ENCODE measurements around the gene COPE.
A peak's percentile ranks its signal among the peaks of the same experiment; 100 is the strongest.

The COPE gene

GRCh38 chr19:18893587-18894253 lies 25.5 kb downstream of the COPE start:
- DNase-seq = no peak

DNA sequence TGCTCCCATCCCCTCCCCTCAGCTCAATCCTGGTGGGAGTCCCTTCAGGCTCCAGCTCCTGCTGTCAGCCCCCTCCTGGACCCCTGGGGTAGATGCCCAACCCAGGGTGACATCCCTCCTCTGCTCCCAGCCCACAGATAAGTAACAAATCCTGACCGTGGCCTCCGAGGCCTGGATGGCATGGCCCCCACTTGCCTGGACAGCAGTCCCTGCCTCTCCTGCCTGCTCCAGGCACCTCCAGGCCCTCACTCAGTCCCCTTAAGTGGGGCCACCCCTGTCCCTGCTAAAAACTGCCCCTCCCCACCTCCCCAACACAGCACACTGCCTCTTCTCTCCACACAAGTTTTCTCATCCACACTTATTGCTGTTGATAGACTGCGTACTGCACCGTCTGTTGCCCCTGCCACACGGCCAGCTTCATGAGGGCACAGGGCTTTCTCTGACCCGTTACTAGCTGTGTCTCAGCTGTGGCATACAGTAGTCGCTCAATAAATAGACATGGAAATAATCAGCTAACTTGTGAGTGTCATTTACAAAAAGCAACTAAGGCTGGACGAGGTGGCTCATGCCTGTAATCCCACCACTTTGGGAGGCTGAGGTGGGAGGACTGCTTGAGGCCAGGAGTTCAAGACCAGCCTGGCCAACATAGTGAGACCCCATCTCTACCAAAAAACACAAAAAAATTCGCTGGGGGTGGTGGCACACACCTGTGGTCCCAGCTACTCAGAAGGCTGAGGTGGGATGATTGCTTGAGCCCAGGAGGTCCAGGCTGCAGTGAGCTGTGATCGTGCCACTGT lies 29.0 kb downstream of the COPE start:
- no peak for DNase-seq

DNA sequence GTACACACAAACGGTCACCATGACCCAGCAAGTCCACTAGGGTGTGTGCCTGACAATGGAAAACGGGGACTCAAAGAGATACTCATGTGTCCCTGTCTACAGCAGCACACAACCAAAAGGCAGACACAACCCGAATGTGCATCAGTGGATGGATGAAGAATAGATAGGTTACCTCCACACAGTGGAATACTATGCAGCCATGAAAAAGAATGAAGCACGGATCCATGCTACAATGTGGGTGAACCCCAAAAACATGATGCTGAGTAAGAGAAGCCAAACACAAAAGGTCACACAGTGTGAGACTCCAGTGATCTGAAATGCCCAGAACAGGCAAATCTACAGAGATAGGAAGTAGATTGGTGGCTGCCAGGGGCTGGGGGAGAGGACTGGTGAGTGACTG lies 32.2 kb downstream of the COPE start:
- no peak for DNase-seq

- no peak for DNase-seq
Measured at GRCh38 chr19:18883526-18884304, 35.5 kb downstream of the COPE start.

GRCh38 chr19:18881491-18881890 lies 37.7 kb downstream of the COPE start:
- DNase-seq = no peak

GRCh38 chr19:18879579-18880373 lies 39.4 kb downstream of the COPE start:
- DNase-seq = peak in 1 of 2 experiments; percentile 32

- DNase-seq = no peak
Measured at GRCh38 chr19:18878858-18879578, 40.2 kb downstream of the COPE start.

- DNase-seq = no peak
Measured at GRCh38 chr19:18878058-18878797, 41.0 kb downstream of the COPE start.

DNA sequence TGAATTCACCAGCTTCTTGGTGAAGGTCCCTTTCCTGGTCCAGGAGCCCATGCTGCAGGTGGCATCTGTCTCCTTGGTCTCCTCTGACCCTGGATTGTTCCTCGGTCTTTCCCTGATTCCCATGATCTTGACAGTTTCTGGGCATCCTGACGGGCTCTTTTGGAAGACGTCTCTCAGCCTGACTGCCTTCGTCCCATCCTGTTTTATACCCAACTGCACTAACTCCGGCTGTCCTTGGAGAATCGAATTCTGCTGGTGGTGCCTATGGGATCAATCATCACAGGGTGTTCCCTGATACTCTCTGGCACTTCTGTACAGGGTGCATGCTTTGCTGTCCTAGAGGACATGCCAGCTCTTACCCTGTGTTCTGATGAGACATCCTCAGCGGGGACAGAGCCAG lies 42.3 kb downstream of the COPE start:
- DNase-seq = no peak

- DNase-seq = no peak
Measured at GRCh38 chr19:18875726-18876125, 43.5 kb downstream of the COPE start.

GRCh38 chr19:18871543-18871942 lies 47.6 kb downstream of the COPE start:
- no peak for DNase-seq

GRCh38 chr19:18870531-18871172 lies 48.5 kb downstream of the COPE start:
- no peak for DNase-seq

GRCh38 chr19:18869781-18870530 lies 49.2 kb downstream of the COPE start:
- DNase-seq = no peak

GRCh38 chr19:18869023-18869618 lies 50.1 kb downstream of the COPE start:
- DNase-seq = no peak

DNA sequence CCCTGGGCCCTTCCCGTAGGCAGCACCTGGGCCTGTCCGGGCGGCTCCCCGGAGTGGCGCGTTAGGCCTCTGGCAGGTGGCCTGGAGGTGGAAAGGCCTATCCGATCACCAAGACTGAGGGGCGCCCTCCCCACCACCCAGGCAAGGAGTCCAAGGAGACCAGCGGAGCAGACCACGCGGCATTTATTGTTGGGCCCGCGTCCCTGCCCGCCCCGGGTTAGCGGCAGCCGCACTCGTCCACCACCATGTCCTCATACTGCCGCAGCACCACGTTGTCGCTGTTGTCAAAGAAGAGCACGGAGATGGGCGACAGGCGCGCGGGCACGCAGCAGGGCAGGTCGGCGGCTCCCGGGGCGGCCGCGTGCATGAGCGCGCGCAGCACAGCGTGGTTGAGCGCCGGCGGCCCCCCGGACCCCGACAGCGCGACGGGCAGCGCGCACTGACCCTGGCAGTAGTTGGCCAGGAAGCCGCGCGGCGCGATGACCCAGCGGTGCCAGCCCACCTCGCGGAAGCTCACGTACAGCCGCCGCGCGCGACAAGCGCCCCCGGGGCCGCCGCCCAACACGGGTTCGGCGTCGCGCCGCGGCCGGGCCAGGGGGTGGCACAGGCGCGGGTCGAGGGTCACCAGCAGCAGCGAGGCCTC lies 50.7 kb downstream of the COPE start:
- DNase-seq = no peak

DNA sequence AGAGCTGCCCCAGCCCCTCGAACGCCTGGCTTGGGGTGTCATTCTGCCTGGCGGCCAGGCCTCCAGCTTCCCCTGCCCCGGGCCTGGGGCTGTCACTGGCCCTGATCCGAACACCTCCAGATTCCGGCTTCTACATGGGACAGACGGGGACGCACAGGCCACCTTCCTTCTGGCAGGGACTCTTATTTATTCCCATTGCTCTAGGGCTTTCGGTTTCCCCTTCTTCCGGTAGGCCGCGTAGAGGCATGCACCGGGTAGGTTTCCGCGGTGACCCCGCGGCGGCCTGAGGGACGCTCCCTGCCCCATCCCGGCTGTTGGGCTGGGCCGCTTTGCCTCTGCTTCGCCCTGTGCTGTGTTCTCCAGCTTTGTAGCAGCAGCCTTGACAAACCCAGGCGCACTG lies 51.4 kb downstream of the COPE start:
- no peak for DNase-seq

- no peak for DNase-seq
Measured at GRCh38 chr19:18867199-18867598, 52.0 kb downstream of the COPE start.

DNA sequence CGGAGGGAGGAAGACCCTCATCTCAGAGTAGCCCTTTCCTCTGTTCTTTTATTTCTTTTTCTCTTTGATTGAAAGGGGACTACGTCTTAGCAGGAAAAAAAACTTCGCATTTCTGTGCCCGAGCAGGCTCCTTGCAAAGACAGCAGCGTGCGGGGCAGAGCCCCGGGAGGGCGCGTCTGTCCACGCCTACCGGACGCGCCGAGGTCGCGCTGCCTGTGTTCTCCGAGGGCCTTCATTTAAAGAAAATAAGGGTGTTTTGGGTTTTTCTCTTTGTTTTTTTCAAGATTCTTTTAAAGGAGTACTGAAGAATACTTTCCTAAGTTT lies 52.4 kb downstream of the COPE start:
- DNase-seq = no peak
